PC-3 (cell line): ENCODE measurements around the gene SARM1. TPM values are rescaled to one million over a fixed set of nuclear protein-coding genes. Genes with fewer than 3 reads are reported as not detected.

Source experiments
- ATAC-seq: fragments of 200-7000 bp; cut with Tn5 transposase; 2 replicates; pipeline ENCODE4 v1.9.1; 2020; ENCODE audit warnings: mild to moderate bottlenecking, moderate library complexity
- BruUV-seq: library from RNA; stranded (reverse); fragments of 400-500 nt; replicated peaks from 2 replicates; lab custom pipeline; 2021; lab: Mats Ljungman, UMichigan
- CTCF ChIA-PET: fragments of 300-600 bp; sonication (Branson Sonifier 250); formaldehyde crosslinking; loops from one replicate; lab custom pipeline; 2022; ENCODE audit warnings: antibody characterized with exemption; lab: Charles Lee
- POLR2A ChIA-PET: fragments of 300-600 bp; sonication (Branson Sonifier 250); formaldehyde crosslinking; loops from one replicate; lab custom pipeline; 2022; ENCODE audit warnings: antibody characterized with exemption; ENCODE audit not compliant: unreplicated experiment; lab: Charles Lee
- DNase-seq: peaks from one replicate; pipeline ENCODE4 v3.0.0-alpha.2; 2015
- H2AFZ ChIP-seq: fragments of 300-600 bp; sonication (generic); 2 replicates; pipeline ENCODE4 v1.6.0; 2016; ENCODE audit warnings: antibody characterized with exemption, low read length
- H3F3A ChIP-seq: fragments of 300-600 bp; sonication (generic); one replicate; pipeline ENCODE4 v1.6.0; 2017; ENCODE audit warnings: antibody characterized with exemption, low read length, control low read depth, mild to moderate bottlenecking; ENCODE audit not compliant: unreplicated experiment
- H3K27ac ChIP-seq: fragments of 300-600 bp; sonication (generic); 2 replicates; pipeline ENCODE4 v1.5.1; 2016; ENCODE audit warnings: mild to moderate bottlenecking, low read length
- H3K27me3 ChIP-seq: fragments of 300-600 bp; sonication (generic); 2 replicates; pipeline ENCODE4 v1.6.1; 2016; ENCODE audit warnings: low read length, mixed read lengths
- H3K36me3 ChIP-seq: fragments of 300-600 bp; sonication (generic); 2 replicates; pipeline ENCODE4 v1.6.1; 2016; ENCODE audit warnings: low read depth, mixed run types, low read length, mixed read lengths
- H3K4me1 ChIP-seq: fragments of 300-600 bp; sonication (generic); 2 replicates; pipeline ENCODE4 v1.5.1; 2016; ENCODE audit warnings: low read length; ENCODE audit not compliant: insufficient read depth
- H3K4me2 ChIP-seq: fragments of 300-600 bp; sonication (generic); 2 replicates; pipeline ENCODE4 v1.6.0; 2016; ENCODE audit warnings: low read length
- H3K4me3 ChIP-seq: fragments of 300-600 bp; sonication (generic); 2 replicates; pipeline ENCODE4 v1.5.1; 2016; ENCODE audit warnings: mild to moderate bottlenecking, low read length, mixed read lengths
- H3K79me2 ChIP-seq: fragments of 300-600 bp; sonication (generic); 2 replicates; pipeline ENCODE4 v1.6.1; 2017; ENCODE audit warnings: low read length, mixed read lengths
- H3K9ac ChIP-seq: fragments of 300-600 bp; sonication (generic); 2 replicates; pipeline ENCODE4 v1.6.0; 2016; ENCODE audit warnings: mild to moderate bottlenecking, low read length
- H3K9me2 ChIP-seq: fragments of 300-600 bp; sonication (generic); replicated peaks from 2 replicates; pipeline ENCODE4 v1.6.1; 2016; ENCODE audit warnings: mixed run types, low read length, mixed read lengths
- H3K9me3 ChIP-seq: fragments of 300-600 bp; sonication (generic); 2 replicates; pipeline ENCODE4 v1.6.1; 2016; ENCODE audit warnings: low read length, mixed read lengths
- H4K20me1 ChIP-seq: fragments of 300-600 bp; sonication (generic); 2 replicates; pipeline ENCODE4 v1.6.1; 2016; ENCODE audit warnings: low read length, mixed read lengths
- EZH2 ChIP-seq: fragments of 300-600 bp; sonication (generic); IDR thresholded peaks from one replicate; pipeline ENCODE4 v1.6.1; 2017; ENCODE audit warnings: antibody characterized with exemption, mild to moderate bottlenecking, low read length; ENCODE audit not compliant: unreplicated experiment
- EZH2phosphoT487 ChIP-seq: fragments of 300-600 bp; sonication (generic); IDR thresholded peaks from 2 replicates; pipeline ENCODE4 v1.6.1; 2018; ENCODE audit warnings: mild to moderate bottlenecking, antibody characterized with exemption, low read length, borderline replicate concordance
- intact Hi-C: fragments of 100-400 bp; cut with micrococcal nuclease; formaldehyde crosslinking; loops from 2 replicates; pipeline ENCODE4 v1.9.0; 2023
- total RNA-seq: library from RNA; depleted of rRNA; stranded (reverse); fragments of >200 nt; gene quantifications from 2 replicates; pipeline ENCODE4 v1.2.3, GENCODE V29; 2014
- TF ChIP-seq, protein P1 (sequence below): fragments of 300-600 bp; sonication (generic); conservative IDR thresholded peaks from 2 replicates; pipeline ENCODE4 v1.5.1; 2017; ENCODE audit warnings: antibody characterized with exemption, low read depth, mild to moderate bottlenecking, low read length

The SARM1 gene
- total RNA-seq, 1 experiment from 2014 or later, result 6.7 TPM

- ATAC-seq (no peak), DNase-seq (no peak)
- Histone ChIP-seq H3K27me3 (no peaks in the 10 kb centered on the region), H3K79me2 (no peaks in the 10 kb centered on the region), H4K20me1 (no peaks in the 10 kb centered on the region), H3K4me2 (no peak overlapping the region), H3K9me3 (no peaks in the 10 kb centered on the region), H3K9me2 (no peaks in the 10 kb centered on the region), H3K4me3 (no peak overlapping the region), H2AFZ (no peak overlapping the region), H3F3A (peaks cover 6% of the 10 kb centered on the region), H3K4me1 (peaks cover 28% of the 10 kb centered on the region), H3K9ac (no peak overlapping the region), H3K27ac (no peak overlapping the region), H3K36me3 (peaks cover 25% of the 10 kb centered on the region; the same call in 1 of the 2 replicates)
- BruUV-seq, result no TSS peak
- no peak for TF ChIP-seq EZH2
- TF ChIP-seq EZH2phosphoT487, result no peak
- TF ChIP-seq, protein P1, sequence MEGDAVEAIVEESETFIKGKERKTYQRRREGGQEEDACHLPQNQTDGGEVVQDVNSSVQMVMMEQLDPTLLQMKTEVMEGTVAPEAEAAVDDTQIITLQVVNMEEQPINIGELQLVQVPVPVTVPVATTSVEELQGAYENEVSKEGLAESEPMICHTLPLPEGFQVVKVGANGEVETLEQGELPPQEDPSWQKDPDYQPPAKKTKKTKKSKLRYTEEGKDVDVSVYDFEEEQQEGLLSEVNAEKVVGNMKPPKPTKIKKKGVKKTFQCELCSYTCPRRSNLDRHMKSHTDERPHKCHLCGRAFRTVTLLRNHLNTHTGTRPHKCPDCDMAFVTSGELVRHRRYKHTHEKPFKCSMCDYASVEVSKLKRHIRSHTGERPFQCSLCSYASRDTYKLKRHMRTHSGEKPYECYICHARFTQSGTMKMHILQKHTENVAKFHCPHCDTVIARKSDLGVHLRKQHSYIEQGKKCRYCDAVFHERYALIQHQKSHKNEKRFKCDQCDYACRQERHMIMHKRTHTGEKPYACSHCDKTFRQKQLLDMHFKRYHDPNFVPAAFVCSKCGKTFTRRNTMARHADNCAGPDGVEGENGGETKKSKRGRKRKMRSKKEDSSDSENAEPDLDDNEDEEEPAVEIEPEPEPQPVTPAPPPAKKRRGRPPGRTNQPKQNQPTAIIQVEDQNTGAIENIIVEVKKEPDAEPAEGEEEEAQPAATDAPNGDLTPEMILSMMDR, result no peak
- intact Hi-C loops, result no loop called here
- ChIA-PET CTCF (no interaction called here), POLR2A (no interaction called here)
Observed at GRCh38 chr17:28348979-28349378, 22.5 kb upstream of the SARM1 start.

- Histone ChIP-seq H3K4me1 (peaks cover 28% of the 10 kb centered on the region), H3K4me3 (no peak overlapping the region), H4K20me1 (no peaks in the 10 kb centered on the region), H3K9me3 (no peaks in the 10 kb centered on the region), H3K9me2 (no peaks in the 10 kb centered on the region), H3K27ac (no peak overlapping the region), H3F3A (peaks cover 6% of the 10 kb centered on the region), H3K79me2 (no peaks in the 10 kb centered on the region), H3K4me2 (no peak overlapping the region), H2AFZ (no peak overlapping the region), H3K27me3 (no peaks in the 10 kb centered on the region), H3K36me3 (peaks cover 30% of the 10 kb centered on the region), H3K9ac (no peak overlapping the region)
- ChIA-PET CTCF (no interaction called here), POLR2A (no interaction called here)
- no TSS peak for BruUV-seq
- intact Hi-C loops, result no loop called here
- TF ChIP-seq EZH2 (no peak), EZH2phosphoT487 (no peak)
- TF ChIP-seq, protein P1, result no peak
- no peak for DNase-seq
- no peak for ATAC-seq
Observed at GRCh38 chr17:28350271-28350670, 21.2 kb upstream of the SARM1 start.

DNA sequence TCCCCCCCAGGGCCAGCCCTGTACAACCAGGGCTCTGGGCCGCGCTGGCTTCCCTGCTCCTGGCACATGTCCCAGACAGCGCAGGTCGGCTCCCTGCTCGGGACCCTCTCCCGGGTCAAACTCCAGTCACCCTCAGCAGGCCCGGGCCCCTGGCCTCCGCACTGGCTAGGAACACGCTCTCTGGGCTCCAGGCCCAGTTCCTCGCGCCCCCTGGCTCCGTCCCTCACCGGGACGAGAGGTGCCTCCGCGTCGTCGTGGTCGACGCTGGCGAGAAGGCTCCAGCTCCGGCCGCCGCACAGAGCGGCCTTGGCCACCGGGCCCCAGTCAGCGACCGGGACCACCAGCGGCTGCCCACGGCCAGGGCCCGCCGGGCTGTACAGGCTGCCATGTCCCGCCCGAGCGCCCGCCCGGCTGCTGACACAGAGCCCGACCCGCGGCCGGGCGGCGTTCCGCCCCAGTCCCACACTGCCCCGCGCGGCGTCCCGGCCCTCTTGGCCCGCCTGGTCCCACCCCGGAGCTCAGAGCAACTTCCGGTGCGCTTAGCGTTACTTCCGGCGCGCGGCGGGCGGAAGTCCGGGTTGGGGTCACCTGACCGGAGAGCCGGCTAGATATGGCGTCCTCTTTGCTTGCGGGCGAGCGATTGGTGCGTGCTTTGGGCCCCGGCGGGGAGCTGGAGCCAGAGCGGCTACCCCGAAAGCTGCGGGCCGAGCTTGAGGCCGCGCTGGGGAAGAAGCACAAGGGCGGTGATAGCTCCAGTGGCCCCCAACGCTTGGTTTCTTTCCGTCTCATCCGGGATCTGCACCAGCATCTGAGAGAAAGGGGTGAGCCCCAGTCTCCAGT, 14.2 kb upstream of the SARM1 start, which contains the start of gene POLDIP2:
POLDIP2 (minus strand) TSS at position 467 of the 840 bp plus-strand sequence; CDS start at position 388, 79 bp downstream.
- intact Hi-C loops, result loop anchor here (1.0 kb wide), 2 partner anchors 10 to 22 kb away; partner anchors contain the start of genes IFT20 and TNFAIP1
- peaks cover 31% of the 10 kb centered on the region for H3K79me2 ChIP-seq
- peaks cover 10% of the 10 kb centered on the region; the same call in 1 of the 2 replicates for H3K4me1 ChIP-seq
- peak within 1 kb of the TSS; percentile 36; the same call in 1 of the 2 replicates for H3K27ac ChIP-seq
- no peaks in the 10 kb centered on the region for H3F3A ChIP-seq
- DNase-seq, result peak; percentile 90
- ChIA-PET CTCF (interaction anchor here (1.2 kb wide), 1 partner anchor 22 kb away, joined by 6 read pairs; the partner anchor contains the start of gene TNFAIP1), POLR2A (interaction anchor here (0.6 to 1.2 kb wide), 5 partner anchors 22 to 150 kb away, joined by 3 to 12 read pairs (median 4); partner anchors contain the start of gene TNFAIP1)
- H2AFZ ChIP-seq, result peak within 1 kb of the TSS; percentile 79
- BruUV-seq, result no TSS peak
- H3K4me2 ChIP-seq, result peak within 1 kb of the TSS; percentile 88
- no peak for TF ChIP-seq EZH2phosphoT487
- TF ChIP-seq, protein P1, result no peak
- no peak for TF ChIP-seq EZH2
- H3K9me3 ChIP-seq, result no peaks in the 10 kb centered on the region
- peak within 1 kb of the TSS; percentile 99 for H3K9ac ChIP-seq
- no peaks in the 10 kb centered on the region for H3K27me3 ChIP-seq
- ATAC-seq, result peak; percentile 99
- H4K20me1 ChIP-seq, result no peaks in the 10 kb centered on the region
- H3K9me2 ChIP-seq, result no peaks in the 10 kb centered on the region
- peaks cover 28% of the 10 kb centered on the region for H3K36me3 ChIP-seq
- H3K4me3 ChIP-seq, result peak within 1 kb of the TSS; percentile 89
